Activated naive CD8-positive, alpha-beta T cell treated with anti-CD3 and anti-CD28 coated beads, Interleukin-2, amount 10 ng/mL, durations not matched to agents 7 days and 5 days (primary cell): Measurements from ENCODE around the gene ITGB4. TPM values are rescaled to one million over a fixed set of nuclear protein-coding genes. Genes with fewer than 3 reads are reported as not detected.

Experiments used
- ATAC-seq: fragments of 150-1000 bp; cut with Tn5 transposase; one replicate; pipeline ENCODE4 v1.10.0; 2021; ENCODE audit warnings: low read depth, moderate library complexity
- POLR2A ChIA-PET: fragments of 350-600 bp; sonication (Branson Sonifier 250); formaldehyde crosslinking; loops from one replicate; lab custom pipeline; 2021; ENCODE audit warnings: antibody characterized with exemption; lab: Charles Lee
- DNase-seq: peaks from one replicate; pipeline ENCODE4 v3.0.0; 2021
- H3K27ac Mint-ChIP-seq: one replicate; pipeline ENCODE4 v1.8.0; 2022; ENCODE audit warnings: mild to moderate bottlenecking, mixed read lengths
- H3K27me3 Mint-ChIP-seq: one replicate; pipeline ENCODE4 v1.8.0; 2022; ENCODE audit warnings: mild to moderate bottlenecking, moderate library complexity, mixed read lengths
- H3K36me3 Mint-ChIP-seq: one replicate; pipeline ENCODE4 v1.8.0; 2021; ENCODE audit warnings: mild to moderate bottlenecking, mixed read lengths
- H3K4me1 Mint-ChIP-seq: one replicate; pipeline ENCODE4 v1.8.0; 2021; ENCODE audit warnings: mixed read lengths
- H3K4me3 Mint-ChIP-seq: one replicate; pipeline ENCODE4 v1.8.0; 2022; ENCODE audit warnings: mild to moderate bottlenecking, moderate library complexity, mixed read lengths
- H3K9me3 Mint-ChIP-seq: one replicate; pipeline ENCODE4 v1.8.0; 2021; ENCODE audit warnings: mixed read lengths
- total RNA-seq, 2 experiments: library from RNA; stranded (reverse); gene quantifications; one replicate each; pipeline ENCODE4 v1.2.3, GENCODE V29; 2021

The ITGB4 gene
- total RNA-seq, 2 experiments from 2014 or later: 1.0 to 1.4 TPM

DNA sequence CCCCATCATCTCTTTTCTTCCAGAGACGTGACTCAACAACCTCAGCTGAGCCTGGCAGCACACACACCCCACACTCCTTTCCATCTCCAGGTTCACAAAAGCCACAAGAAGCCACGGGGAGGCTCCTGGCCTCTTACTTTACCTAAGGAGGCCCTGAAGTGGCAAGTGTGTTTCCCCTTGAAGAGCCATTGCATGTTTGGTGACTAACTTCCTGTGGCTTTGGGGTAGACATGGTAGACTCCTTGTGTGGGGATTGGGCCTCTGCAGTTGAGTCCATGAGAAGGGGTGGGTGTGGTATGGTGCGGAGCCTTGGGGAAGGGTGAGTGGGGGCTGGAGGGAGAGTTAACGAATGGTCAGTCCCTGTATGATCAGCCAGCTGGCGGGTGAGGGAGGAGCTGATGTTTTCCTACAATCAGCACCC lies 29.9 kb upstream of the ITGB4 start:
- DNase-seq (peak; percentile 40), ATAC-seq (peak; percentile 37)
- peaks cover 14% of the 10 kb centered on the region for H3K36me3 Mint-ChIP-seq

DNA sequence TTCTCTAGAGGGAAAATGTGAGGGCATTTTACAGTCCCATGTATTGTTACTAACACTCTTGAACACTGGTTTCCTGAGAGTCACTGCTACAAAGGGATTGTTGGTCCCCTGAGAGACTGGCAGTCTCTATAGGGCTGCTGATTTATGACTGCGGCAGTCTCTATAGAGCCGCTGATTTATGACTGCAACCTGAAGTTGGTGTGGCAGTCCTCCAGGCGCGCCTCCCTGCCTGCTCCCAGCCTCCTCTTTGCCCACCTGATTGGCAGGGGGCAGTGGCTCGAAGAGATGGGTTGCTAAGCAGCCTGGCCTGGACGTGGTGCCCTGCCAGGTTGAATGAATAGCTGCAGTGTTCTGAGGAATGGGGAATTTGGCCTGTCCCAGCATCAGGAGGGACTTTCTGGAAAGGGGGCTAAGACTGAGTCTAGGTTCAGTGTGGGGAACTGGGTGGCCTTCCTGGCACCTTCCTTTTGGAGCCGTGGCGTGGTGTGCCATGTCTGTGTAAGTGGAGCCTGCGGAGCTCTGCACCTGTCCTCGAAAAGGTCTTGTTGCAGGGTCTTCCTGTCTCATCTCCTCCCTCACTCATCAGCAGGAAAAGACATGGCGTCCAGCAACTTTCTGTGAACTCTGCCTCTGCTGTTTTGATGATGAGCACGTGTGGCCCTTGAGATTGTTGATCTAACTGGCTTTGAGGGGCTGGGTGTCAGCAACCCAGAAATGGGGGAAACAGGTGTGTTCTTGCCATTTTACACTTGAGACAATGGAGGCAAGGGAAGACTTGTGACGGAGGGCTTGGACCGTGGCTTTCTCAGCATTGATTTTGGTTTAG lies 29.2 kb upstream of the ITGB4 start:
- Mint-ChIP-seq H3K27ac (peak overlapping the region; percentile 74), H3K4me3 (no peak overlapping the region), H3K4me1 (peaks cover 41% of the 10 kb centered on the region), H3K27me3 (no peaks in the 10 kb centered on the region), H3K36me3 (peaks cover 14% of the 10 kb centered on the region), H3K9me3 (no peaks in the 10 kb centered on the region)
- POLR2A ChIA-PET: no interaction called here
- DNase-seq: no peak
- ATAC-seq: no peak

More for the DNA sequence above, 29.9 kb upstream of the ITGB4 start:
- H3K27me3 Mint-ChIP-seq: no peaks in the 10 kb centered on the region
- peak overlapping the region; percentile 49 for H3K4me3 Mint-ChIP-seq
- H3K9me3 Mint-ChIP-seq: no peaks in the 10 kb centered on the region
- peaks cover 41% of the 10 kb centered on the region for H3K4me1 Mint-ChIP-seq
- peak overlapping the region; percentile 74 for H3K27ac Mint-ChIP-seq
- POLR2A ChIA-PET: interaction anchor here (0.6 kb wide), 1 partner anchor 57 kb away, joined by 3 read pairs; no protein-coding TSS in a partner anchor

DNA sequence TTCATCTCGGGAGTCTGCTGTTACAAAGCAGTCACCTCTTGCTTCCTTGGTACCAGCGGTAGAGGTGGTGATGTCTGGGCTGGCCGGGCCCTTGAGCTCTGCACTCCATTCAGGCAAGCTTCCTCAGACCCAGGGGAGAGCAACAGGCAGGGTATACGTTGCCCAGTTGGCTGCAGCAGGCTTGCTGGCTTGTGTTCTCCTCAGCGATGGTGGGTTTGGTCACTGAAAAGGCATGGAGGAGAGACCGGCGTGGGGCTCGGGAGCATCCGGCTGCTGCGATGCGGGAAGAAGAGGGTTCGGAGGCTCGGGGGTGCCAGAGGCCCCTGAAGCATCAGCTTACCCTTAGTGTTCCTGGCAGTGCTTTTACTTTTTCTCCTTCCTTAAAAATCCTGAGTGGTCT lies 28.3 kb upstream of the ITGB4 start:
- Mint-ChIP-seq H3K9me3 (no peaks in the 10 kb centered on the region), H3K4me1 (peaks cover 35% of the 10 kb centered on the region), H3K36me3 (peaks cover 10% of the 10 kb centered on the region), H3K4me3 (no peak overlapping the region), H3K27ac (no peak overlapping the region), H3K27me3 (no peaks in the 10 kb centered on the region)
- DNase-seq: no peak
- POLR2A ChIA-PET: no interaction called here
- no peak for ATAC-seq

DNA sequence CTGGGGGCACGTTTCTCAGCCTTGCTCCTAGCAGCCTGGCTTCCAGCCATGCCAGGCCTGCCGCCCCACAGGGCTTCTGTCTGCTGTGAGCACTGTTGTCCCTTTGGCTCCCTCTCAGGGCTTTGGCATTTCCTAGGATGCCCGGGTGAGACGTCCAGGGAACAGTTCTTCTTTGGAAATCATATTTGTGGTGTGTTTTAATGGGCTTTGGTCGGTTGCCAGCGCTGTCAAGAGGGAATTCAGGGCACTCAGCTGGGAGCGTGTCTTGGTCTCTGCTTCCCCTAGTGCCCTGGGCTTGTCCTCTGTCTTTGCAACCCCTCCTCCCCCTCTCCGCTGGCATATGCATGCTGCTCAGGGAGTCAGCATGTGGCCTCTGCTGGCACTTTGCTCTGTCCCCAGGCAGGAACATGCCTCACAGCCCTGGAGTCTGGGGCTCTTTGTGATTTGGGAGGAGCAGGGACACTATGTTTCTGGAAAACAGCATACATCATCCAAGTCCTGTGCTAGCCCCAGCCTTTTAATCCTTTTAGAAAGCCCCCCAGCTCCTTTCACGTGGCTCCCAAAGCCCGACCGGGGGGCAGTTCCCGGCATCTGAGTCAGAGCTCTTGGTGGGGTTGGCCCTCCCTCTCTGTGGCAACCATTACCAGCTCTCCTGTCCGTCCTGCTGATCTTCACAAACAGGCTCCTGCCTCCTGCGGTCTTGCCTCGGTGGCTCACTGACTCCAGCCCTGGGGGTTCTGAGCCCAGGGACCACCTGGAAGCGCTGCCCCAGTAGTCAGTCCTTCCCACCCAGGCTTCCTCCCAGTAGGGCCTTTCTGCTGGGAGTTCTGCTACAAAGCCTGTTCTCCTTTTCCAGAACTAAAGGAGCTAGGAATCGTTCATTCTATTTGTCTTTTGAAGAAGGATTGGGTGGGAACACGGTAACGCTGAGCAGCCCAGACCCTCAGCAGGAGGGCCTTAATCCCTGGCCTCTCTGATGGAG lies 27.5 kb upstream of the ITGB4 start:
- DNase-seq: no peak
- Mint-ChIP-seq H3K27me3 (no peaks in the 10 kb centered on the region), H3K36me3 (peaks cover 10% of the 10 kb centered on the region), H3K4me1 (peaks cover 27% of the 10 kb centered on the region), H3K4me3 (no peak overlapping the region), H3K9me3 (no peaks in the 10 kb centered on the region), H3K27ac (no peak overlapping the region)
- POLR2A ChIA-PET: no interaction called here
- ATAC-seq: no peak

DNA sequence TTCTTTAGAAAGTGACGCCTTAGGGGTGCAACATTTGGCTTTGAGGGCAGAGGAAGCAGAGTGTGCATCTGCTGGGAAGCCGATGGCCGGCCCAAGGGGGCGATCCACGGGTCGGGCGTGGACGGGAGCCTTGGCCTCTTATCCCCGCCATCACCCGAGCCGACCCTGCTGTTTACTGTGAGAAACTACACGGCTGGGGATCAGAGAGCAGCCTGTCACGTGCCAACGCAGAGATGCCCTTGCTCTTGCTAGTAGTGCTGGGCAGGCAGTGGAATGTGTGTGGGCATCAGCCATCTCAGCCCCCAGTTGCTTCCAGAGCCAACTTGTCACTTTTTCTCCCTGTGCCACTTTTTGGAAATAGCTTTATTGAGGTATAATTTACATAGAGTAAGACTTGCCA lies 26.7 kb upstream of the ITGB4 start:
- Mint-ChIP-seq H3K9me3 (no peaks in the 10 kb centered on the region), H3K36me3 (peaks cover 12% of the 10 kb centered on the region), H3K4me1 (peaks cover 19% of the 10 kb centered on the region), H3K27ac (no peak overlapping the region), H3K4me3 (no peak overlapping the region), H3K27me3 (no peaks in the 10 kb centered on the region)
- ATAC-seq (no peak), DNase-seq (no peak)
- POLR2A ChIA-PET: no interaction called here

DNA sequence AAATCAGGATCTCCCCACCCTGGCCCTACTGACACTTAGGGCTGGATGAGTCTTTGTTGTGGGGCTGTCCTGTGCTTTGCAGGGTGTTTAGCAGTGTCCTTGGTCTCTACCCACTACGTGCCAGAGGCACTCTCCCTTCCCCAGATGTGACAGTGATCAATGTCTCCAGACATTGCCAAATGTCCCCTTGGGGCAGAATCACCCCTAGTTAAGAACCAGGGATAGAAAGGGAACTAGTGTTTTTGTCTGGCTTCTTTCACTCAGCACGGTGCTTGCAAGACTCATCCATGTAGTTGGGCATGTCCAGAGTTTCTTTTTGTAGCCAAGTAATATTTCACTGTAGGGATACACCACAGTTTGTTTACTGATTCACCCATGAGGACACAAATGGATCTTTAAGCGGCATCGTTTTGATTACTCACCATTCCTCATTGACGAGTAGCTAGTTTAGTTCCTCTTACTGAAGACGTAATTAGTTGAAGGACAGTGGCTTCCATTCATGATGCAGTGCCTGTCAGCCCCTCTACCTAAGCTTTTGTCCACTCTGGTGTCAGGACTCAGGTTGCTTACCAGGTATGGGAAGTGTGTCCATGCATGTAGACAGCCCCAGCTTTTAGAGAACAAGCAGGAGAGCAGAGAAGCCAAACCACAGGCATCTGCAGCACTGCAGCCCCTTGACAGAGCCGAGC lies 26.0 kb upstream of the ITGB4 start:
- H3K27me3 Mint-ChIP-seq: no peaks in the 10 kb centered on the region
- H3K9me3 Mint-ChIP-seq: no peaks in the 10 kb centered on the region
- no peak overlapping the region for H3K4me3 Mint-ChIP-seq
- no peak overlapping the region for H3K27ac Mint-ChIP-seq
- peaks cover 12% of the 10 kb centered on the region for H3K36me3 Mint-ChIP-seq
- DNase-seq (no peak), ATAC-seq (no peak)
- H3K4me1 Mint-ChIP-seq: peaks cover 14% of the 10 kb centered on the region
- POLR2A ChIA-PET: no interaction called here

DNA sequence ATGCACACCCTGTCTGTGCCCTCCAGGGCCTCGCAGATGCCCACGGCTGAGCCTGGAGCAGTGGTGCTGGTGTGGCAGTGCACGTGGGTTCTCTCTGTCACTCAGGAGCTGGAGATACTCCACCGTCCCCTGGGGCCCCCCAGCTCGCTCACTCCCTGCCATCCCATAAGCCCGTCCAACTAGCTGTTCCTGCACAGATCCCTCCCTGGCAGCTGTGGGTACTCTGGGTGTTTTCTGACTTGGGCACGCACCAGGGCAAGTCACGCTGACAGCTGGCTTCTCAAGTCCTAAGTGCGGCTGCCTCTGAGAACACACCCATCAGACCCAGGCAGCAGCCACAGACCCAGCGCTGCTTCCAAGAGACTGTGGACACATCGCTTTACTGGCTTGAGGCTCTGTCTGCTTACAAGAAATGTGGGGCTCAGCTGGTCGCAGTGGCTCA lies 25.4 kb upstream of the ITGB4 start:
- no peaks in the 10 kb centered on the region for H3K27me3 Mint-ChIP-seq
- DNase-seq (no peak), ATAC-seq (no peak)
- no peaks in the 10 kb centered on the region for H3K9me3 Mint-ChIP-seq
- peaks cover 16% of the 10 kb centered on the region for H3K36me3 Mint-ChIP-seq
- POLR2A ChIA-PET: no interaction called here
- H3K27ac Mint-ChIP-seq: no peak overlapping the region
- no peak overlapping the region for H3K4me3 Mint-ChIP-seq
- peaks cover 8% of the 10 kb centered on the region for H3K4me1 Mint-ChIP-seq

DNA sequence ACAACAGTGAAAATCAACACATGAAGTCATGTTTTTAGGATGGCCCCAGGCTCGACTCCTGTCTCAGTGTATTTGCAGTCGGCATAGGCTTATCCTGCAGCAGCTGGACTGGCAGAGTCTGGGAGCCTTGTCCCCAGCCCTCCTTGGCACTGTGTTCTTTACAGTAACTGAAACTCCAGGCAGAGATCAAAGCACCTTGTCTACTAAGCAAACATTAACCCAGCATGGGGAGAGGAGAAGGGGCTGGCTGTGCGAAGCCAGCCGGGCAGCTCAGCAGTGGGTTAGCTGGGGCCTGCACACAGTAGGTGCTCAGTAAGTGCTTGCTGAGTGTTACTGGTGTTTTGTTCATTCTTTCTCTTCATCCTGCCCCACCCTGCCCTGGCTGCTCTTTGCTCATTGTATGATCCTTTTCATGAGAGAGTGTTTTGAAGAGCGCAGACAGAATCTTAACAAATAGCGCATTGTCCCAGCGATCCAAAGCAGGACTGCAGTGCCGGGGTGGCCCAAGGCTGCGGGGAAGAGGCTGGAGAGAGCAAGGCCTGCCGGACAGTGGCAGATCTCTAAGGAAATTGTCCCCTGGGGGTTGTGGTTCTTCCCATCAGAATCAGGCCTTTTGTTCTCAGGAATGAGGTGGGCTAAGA lies 23.5 kb upstream of the ITGB4 start:
- ATAC-seq (no peak), DNase-seq (no peak)
- H3K9me3 Mint-ChIP-seq: no peaks in the 10 kb centered on the region
- peaks cover 11% of the 10 kb centered on the region for H3K36me3 Mint-ChIP-seq
- H3K27me3 Mint-ChIP-seq: no peaks in the 10 kb centered on the region
- no peaks in the 10 kb centered on the region for H3K4me1 Mint-ChIP-seq
- no peak overlapping the region for H3K4me3 Mint-ChIP-seq
- POLR2A ChIA-PET: no interaction called here
- H3K27ac Mint-ChIP-seq: peak overlapping the region; percentile 3

DNA sequence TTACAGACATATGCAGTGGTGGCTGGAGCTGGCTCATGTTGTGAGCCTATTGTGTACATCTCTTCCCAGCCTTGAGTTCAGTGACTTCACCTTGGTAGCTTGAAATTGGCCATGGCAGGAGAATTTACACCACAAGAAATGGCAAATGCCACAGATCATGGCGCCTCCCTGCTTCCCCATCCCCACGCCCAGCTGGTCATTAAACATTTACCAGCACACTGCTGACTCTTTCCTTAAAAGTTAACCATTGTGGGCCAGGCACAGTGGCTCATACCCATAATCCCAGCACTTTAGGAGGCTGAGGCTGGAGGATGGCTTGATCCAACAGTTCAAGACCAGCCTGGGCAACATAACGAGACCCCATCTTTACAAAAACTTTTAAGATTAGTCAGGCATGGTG lies 22.6 kb upstream of the ITGB4 start:
- H3K27me3 Mint-ChIP-seq: no peaks in the 10 kb centered on the region
- ATAC-seq: no peak
- H3K9me3 Mint-ChIP-seq: no peaks in the 10 kb centered on the region
- H3K27ac Mint-ChIP-seq: no peak overlapping the region
- DNase-seq: no peak
- peaks cover 11% of the 10 kb centered on the region for H3K36me3 Mint-ChIP-seq
- no peak overlapping the region for H3K4me3 Mint-ChIP-seq
- H3K4me1 Mint-ChIP-seq: no peaks in the 10 kb centered on the region
- POLR2A ChIA-PET: no interaction called here

DNA sequence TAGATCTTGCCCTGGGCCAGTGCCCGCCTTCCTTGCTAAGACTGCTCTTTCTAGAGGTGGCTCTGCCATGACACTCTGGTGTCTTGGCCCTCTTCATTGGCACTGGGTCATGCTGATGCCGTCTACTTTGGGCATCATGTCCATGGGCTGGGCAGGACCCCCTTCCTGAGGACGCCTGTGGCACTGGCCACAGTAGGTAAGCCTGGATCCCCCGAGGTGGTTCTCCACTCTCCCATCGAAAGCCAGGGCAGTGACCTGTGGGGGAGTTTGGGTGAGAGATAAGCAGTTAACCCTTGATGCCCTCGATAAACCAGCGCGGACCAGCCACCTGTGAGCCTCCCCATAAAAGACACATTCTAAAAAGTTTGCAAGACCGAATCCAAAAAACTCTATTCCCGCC lies 20.0 kb upstream of the ITGB4 start:
- no peaks in the 10 kb centered on the region for H3K27me3 Mint-ChIP-seq
- no peak overlapping the region for H3K27ac Mint-ChIP-seq
- H3K9me3 Mint-ChIP-seq: no peaks in the 10 kb centered on the region
- POLR2A ChIA-PET: no interaction called here
- H3K36me3 Mint-ChIP-seq: peaks cover 12% of the 10 kb centered on the region
- H3K4me1 Mint-ChIP-seq: no peaks in the 10 kb centered on the region
- DNase-seq: no peak
- H3K4me3 Mint-ChIP-seq: no peak overlapping the region
- no peak for ATAC-seq

DNA sequence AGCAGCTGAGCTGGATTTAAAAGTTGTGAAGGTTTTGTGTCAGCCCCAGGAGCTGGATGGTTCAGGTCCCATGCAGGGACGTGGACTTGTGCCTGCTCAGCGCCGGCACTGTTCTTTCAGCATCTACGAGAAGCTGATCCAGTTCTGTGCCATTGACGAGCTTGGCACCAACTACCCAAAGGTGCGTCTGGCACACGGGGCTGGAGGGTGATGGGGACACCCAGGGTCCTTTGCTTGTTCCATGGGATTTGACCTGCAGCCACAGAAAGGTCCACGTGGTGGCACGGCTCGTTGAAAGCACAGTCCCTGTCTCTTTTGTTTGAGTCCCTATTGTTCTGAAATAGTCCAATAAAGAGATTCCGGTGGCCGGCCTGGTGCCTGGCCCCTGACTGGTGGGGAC lies 18.1 kb upstream of the ITGB4 start:
- DNase-seq (no peak), ATAC-seq (no peak)
- Mint-ChIP-seq H3K27me3 (no peaks in the 10 kb centered on the region), H3K4me1 (no peaks in the 10 kb centered on the region), H3K4me3 (no peak overlapping the region), H3K27ac (no peak overlapping the region), H3K36me3 (peaks cover 16% of the 10 kb centered on the region), H3K9me3 (no peaks in the 10 kb centered on the region)
- POLR2A ChIA-PET: no interaction called here

DNA sequence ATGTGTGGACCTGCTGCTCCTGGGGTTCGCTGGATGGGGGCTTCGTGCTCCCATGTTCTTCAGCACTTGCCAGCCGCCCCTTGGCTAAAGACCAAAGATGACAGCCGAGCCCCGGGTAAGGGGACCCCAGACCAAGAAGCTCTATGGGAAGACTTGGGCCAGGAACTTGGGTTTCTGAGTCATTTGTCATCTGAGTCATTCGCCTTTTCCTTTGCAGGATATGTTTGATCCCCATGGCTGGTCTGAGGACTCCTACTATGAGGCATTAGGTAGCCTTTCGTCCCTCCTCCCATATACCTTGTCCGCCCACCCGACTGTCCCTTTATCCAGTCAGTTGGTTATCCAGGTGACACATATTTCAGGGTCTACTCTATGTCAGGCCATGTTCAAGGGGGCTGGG lies 17.7 kb upstream of the ITGB4 start:
- Mint-ChIP-seq H3K27me3 (no peaks in the 10 kb centered on the region), H3K27ac (no peak overlapping the region), H3K9me3 (no peaks in the 10 kb centered on the region), H3K4me1 (no peaks in the 10 kb centered on the region), H3K4me3 (no peak overlapping the region), H3K36me3 (peaks cover 17% of the 10 kb centered on the region)
- ATAC-seq (no peak), DNase-seq (no peak)
- POLR2A ChIA-PET: no interaction called here
